ENCODE results near the gene SLIT1.

GRCh38 chr10:97063271-97063982, 122.3 kb downstream of the SLIT1 start:
- no peak for TF ChIP-seq EZH2 (IDR thresholded peaks at IDR 0.05; ENCODE audit: borderline replicate concordance, insufficient read depth, low read depth, low read length, poor library complexity, severe bottlenecking)
- no peak for TF ChIP-seq CTCF (IDR thresholded peaks at IDR 0.05)
